HepG2 (cell line): ENCODE results near the gene RPS27L. TPM values are rescaled to one million over a fixed set of nuclear protein-coding genes. Genes with fewer than 3 reads are reported as not detected.
A peak's percentile ranks its signal among the peaks of the same experiment; 100 is the strongest.

Experiments used
- ATAC-seq: fragments of 200-7000 bp; cut with Tn5 transposase; 3 replicates; pipeline ENCODE4 v1.9.1; 2020; ENCODE audit warnings: mild to moderate bottlenecking, moderate library complexity
- BruUV-seq: library from RNA; stranded (reverse); fragments of 400-500 nt; replicated peaks from 2 replicates; lab custom pipeline; 2021; lab: Mats Ljungman, UMichigan
- CTCF ChIA-PET: fragments of 300-600 bp; formaldehyde crosslinking; extraction: SDS; loops from one replicate; lab custom pipeline; 2021; ENCODE audit warnings: low total read pairs, inconsistent platforms, low intra/inter-chr PET ratio; lab: Yijun Ruan, JAX
- POLR2A ChIA-PET: fragments of 350-600 bp; sonication (Branson Sonifier 250); formaldehyde crosslinking; loops from one replicate; lab custom pipeline; 2020; ENCODE audit warnings: antibody characterized with exemption, inconsistent platforms; lab: Yijun Ruan, JAX
- DNase-seq: peaks from one replicate; pipeline ENCODE4 v3.0.0-alpha.2; 2015; ENCODE audit warnings: low spot score
- FAIRE-seq: peaks from 3 replicates; lab custom pipeline; 2011; peaks lifted over from hg19 to GRCh38; lab: Jason Lieb, UNC
- H2AFZ ChIP-seq: one replicate; pipeline ENCODE4 v1.6.1; 2011; ENCODE audit warnings: low read length, inconsistent platforms
- H3K27ac ChIP-seq: fragments of 300-600 bp; 3 replicates; pipeline ENCODE4 v1.8.0; 2011; ENCODE audit warnings: mixed run types, mild to moderate bottlenecking, mixed read lengths, low read length, inconsistent platforms; ENCODE audit not compliant: insufficient read depth; ENCODE audit errors: extremely low read length
- H3K27me3 ChIP-seq, 2 experiments: fragments of 200-600 bp in 1 of 2; 2 replicates in 1 of 2; 3 replicates in 1 of 2; pipeline versions ENCODE4 v1.6.0 to v1.8.0; 2011; ENCODE audit warnings: low read length in 2 of 2, mild to moderate bottlenecking in 2 of 2, moderate library complexity in 2 of 2, inconsistent platforms in 1 of 2; ENCODE audit not compliant: insufficient read depth in 2 of 2, control insufficient read depth in 1 of 2
- H3K36me3 ChIP-seq, 2 experiments: fragments of 200-600 bp in 1 of 2; replicated peaks in 1 of 2; 2 replicates in 1 of 2; 3 replicates in 1 of 2; pipeline versions ENCODE4 v1.5.1 to v1.8.0; 2011; ENCODE audit warnings: low read length in 2 of 2, inconsistent platforms in 1 of 2; ENCODE audit not compliant: insufficient read depth in 2 of 2, control insufficient read depth in 1 of 2
- H3K4me1 ChIP-seq: 2 replicates; pipeline ENCODE4 v1.5.1; 2012; ENCODE audit warnings: low read length, inconsistent platforms; ENCODE audit not compliant: insufficient read depth
- H3K4me2 ChIP-seq: 2 replicates; pipeline ENCODE4 v1.6.0; 2011; ENCODE audit warnings: low read depth, low read length, inconsistent platforms
- H3K4me3 ChIP-seq, 3 experiments: fragments of 200-600 bp in 1 of 3; sonication (generic), shearing (Covaris generic) in 1 of 3; replicated peaks in 1 of 3; 2 replicates each; pipeline ENCODE4 v1.5.1; 2011 to 2016; ENCODE audit warnings: low read length in 3 of 3, inconsistent platforms in 2 of 3, low read depth in 2 of 3, mild to moderate bottlenecking in 2 of 3, control low read depth in 1 of 3, mixed read lengths in 1 of 3; ENCODE audit not compliant: insufficient read depth in 1 of 3
- H3K79me2 ChIP-seq: one replicate; pipeline ENCODE4 v1.6.1; 2011; ENCODE audit warnings: low read length, inconsistent platforms; ENCODE audit not compliant: insufficient read depth
- H3K9ac ChIP-seq: 2 replicates; pipeline ENCODE4 v1.6.0; 2011; ENCODE audit warnings: mild to moderate bottlenecking, low read depth, low read length, inconsistent platforms; ENCODE audit not compliant: insufficient read depth
- H3K9me3 ChIP-seq: 2 replicates; pipeline ENCODE4 v1.5.1; 2012; ENCODE audit warnings: mild to moderate bottlenecking, low read length
- H4K20me1 ChIP-seq: 2 replicates; pipeline ENCODE4 v1.6.0; 2011; ENCODE audit warnings: inconsistent platforms, mild to moderate bottlenecking, low read length, moderate library complexity; ENCODE audit not compliant: insufficient read depth
- AGO2 ChIP-seq: fragments of 200-400 bp; formaldehyde crosslinking; optimal IDR thresholded peaks from 2 replicates; pipeline ENCODE3; 2017; ENCODE audit warnings: mild to moderate bottlenecking, low read depth, low read length, moderate library complexity
- ASH2L ChIP-seq: fragments of 300-600, 200-600 bp; sonication (generic); IDR thresholded peaks from 2 replicates; pipeline ENCODE4 v1.7.0; 2017; ENCODE audit warnings: low read depth, mild to moderate bottlenecking, moderate library complexity, mixed read lengths, low read length; ENCODE audit not compliant: insufficient read length
- GTF3A ChIP-seq: sonication (generic); formaldehyde crosslinking; conservative IDR thresholded peaks from 2 replicates; pipeline ENCODE4 v1.4.0; 2020; ENCODE audit warnings: mild to moderate bottlenecking, missing genetic modification reagents
- RBM22 ChIP-seq: fragments of 200-400 bp; formaldehyde crosslinking; optimal IDR thresholded peaks from 2 replicates; pipeline ENCODE3; 2017; ENCODE audit warnings: mild to moderate bottlenecking, low read length, moderate library complexity
- TAF1 ChIP-seq: sonication (generic); formaldehyde crosslinking; IDR thresholded peaks from 2 replicates; pipeline ENCODE4 v1.4.0; 2020; ENCODE audit warnings: missing genetic modification reagents
- ZBTB37 ChIP-seq: sonication (generic); formaldehyde crosslinking; IDR thresholded peaks from 2 replicates; pipeline ENCODE4 v1.4.0; 2020; ENCODE audit warnings: mild to moderate bottlenecking, missing genetic modification reagents
- ZNF142 ChIP-seq: sonication (generic); formaldehyde crosslinking; IDR thresholded peaks from 2 replicates; pipeline ENCODE4 v1.4.0; 2020; ENCODE audit warnings: missing genetic modification reagents
- ZNF160 ChIP-seq: sonication (generic); formaldehyde crosslinking; IDR thresholded peaks from 2 replicates; pipeline ENCODE4 v1.8.0; 2022; ENCODE audit warnings: mild to moderate bottlenecking, inconsistent platforms, missing genetic modification reagents
- ZNF33A ChIP-seq: sonication (generic); formaldehyde crosslinking; IDR thresholded peaks from 2 replicates; pipeline ENCODE4 v1.5.1; 2020; ENCODE audit warnings: missing genetic modification reagents, mild to moderate bottlenecking, moderate library complexity, borderline replicate concordance
- ZNF383 ChIP-seq: sonication (generic); formaldehyde crosslinking; IDR thresholded peaks from 2 replicates; pipeline ENCODE4 v1.4.0; 2020; ENCODE audit warnings: missing genetic modification reagents, mild to moderate bottlenecking, borderline replicate concordance
- ZNF724P ChIP-seq: sonication (generic); formaldehyde crosslinking; IDR thresholded peaks from 2 replicates; pipeline ENCODE4 v1.8.0; 2022; ENCODE audit warnings: missing genetic modification reagents, borderline replicate concordance
- ZNF776 ChIP-seq: sonication (generic); formaldehyde crosslinking; IDR thresholded peaks from 2 replicates; pipeline ENCODE4 v1.4.0; 2020; ENCODE audit warnings: mild to moderate bottlenecking, missing genetic modification reagents
- ZSCAN21 ChIP-seq: sonication (generic); formaldehyde crosslinking; IDR thresholded peaks from 2 replicates; pipeline ENCODE4 v1.8.0; 2022; ENCODE audit warnings: mild to moderate bottlenecking, missing genetic modification reagents, moderate library complexity, borderline replicate concordance
- WGBS: methylation state at CpG from one replicate; pipeline ENCODE4 v1.1.6; 2017; ENCODE audit warnings: low lambda C conversion rate; 5-methylcytosine and 5-hydroxymethylcytosine counted together
- in situ Hi-C: cut with HindIII; loops from 2 replicates; pipeline ENCODE4 v1.10.0; 2017; ENCODE audit warnings: low pct_unique_long_range_greater_than_20kb; ENCODE audit not compliant: extremely low pct_ligation_motif_present
- intact Hi-C: fragments of 100-400 bp; cut with micrococcal nuclease; formaldehyde crosslinking; loops from one replicate; pipeline ENCODE4 v1.10.0; 2022; ENCODE audit not compliant: unreplicated experiment
- polyA plus RNA-seq, 8 experiments: library from polyadenylated mRNA; depleted of rRNA in 3 of 8; stranded (reverse) in 7 of 8; unstranded in 1 of 8; fragments of >200 nt; fragmentation: Illumina TruSeq in 4 of 8; extraction: Trizol in 4 of 8; gene quantifications; 2 replicates each; pipeline versions ENCODE4 v1.2.1 to v1.2.3, GENCODE V29; 2011 to 2016; ENCODE audit warnings: low read depth in 4 of 8, missing spikeins in 1 of 8, mixed read lengths in 1 of 8; ENCODE audit not compliant: insufficient read depth in 1 of 8
- total RNA-seq, 5 experiments: library from RNA; depleted of rRNA; stranded (reverse); fragments of >200 nt; fragmentation: Illumina TruSeq; extraction: Trizol; gene quantifications; 2 replicates each; pipeline ENCODE4 v1.2.3, GENCODE V29; 2016; ENCODE audit warnings: low read depth in 1 of 5
- TF ChIP-seq, protein P1 (sequence below): sonication (generic); IDR thresholded peaks from 2 replicates; pipeline ENCODE4 v1.6.1; 2016; ENCODE audit warnings: low read depth, borderline replicate concordance
- TF ChIP-seq, protein P2 (sequence below): sonication (generic); formaldehyde crosslinking; IDR thresholded peaks from 2 replicates; pipeline ENCODE4 v1.8.1; 2023; ENCODE audit warnings: missing genetic modification reagents, mild to moderate bottlenecking, borderline replicate concordance

RPS27L gene
- total and polyA plus RNA-seq, 2 of the 13 experiments (the other 11 are each of a cell fraction or from before 2014, with no cell fraction given), result 231 to 433 TPM

DNA sequence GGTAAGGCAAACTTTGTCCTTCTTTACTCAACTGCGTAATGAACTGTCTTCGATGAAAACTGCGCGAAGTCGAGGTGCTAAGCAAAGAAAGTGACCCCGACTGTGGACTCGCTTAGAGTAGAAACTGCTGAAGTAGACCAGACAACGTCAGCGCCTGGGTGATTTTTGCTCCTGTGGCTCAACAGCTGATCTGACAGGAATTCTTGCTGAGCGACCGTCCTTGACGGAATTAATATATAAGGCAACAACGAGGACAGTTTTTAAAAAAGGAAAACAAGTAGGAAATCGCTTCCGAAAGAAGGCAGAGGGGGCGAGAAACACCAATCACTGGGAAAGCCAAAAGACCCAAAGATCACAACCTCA lies 541 bp downstream of the RPS27L start:
- no peaks in the 10 kb centered on the region; a peak in 1 of 5 replicates for H3K27me3 ChIP-seq
- peak overlapping the region; percentile 78 to 96 (median 96) for H3K4me3 ChIP-seq
- DNase-seq (peak; percentile 25), FAIRE-seq (no peak), ATAC-seq (peak; percentile 29)
- peaks cover 26% of the 10 kb centered on the region for H3K79me2 ChIP-seq
- no peaks in the 10 kb centered on the region; the same call in 1 of the 2 replicates for H4K20me1 ChIP-seq
- peaks cover 24% of the 10 kb centered on the region for H3K4me1 ChIP-seq
- BruUV-seq, result TSS peak; percentile 72
- under 1% methylated on average over 16 of the region's 16 CpGs for WGBS
- POLR2A ChIA-PET, result interaction anchor here (0.6 to 2.3 kb wide), 24 partner anchors 9 to 939 kb away, joined by 3 to 26 read pairs (median 5); partner anchors contain the start of genes RAB8B and SNX1
- CTCF ChIA-PET, result no interaction called here
- no peaks in the 10 kb centered on the region for H3K9me3 ChIP-seq
- intact Hi-C loops, result loop anchor here (1.0 to 10.0 kb wide), 6 partner anchors 34 to 372 kb away; partner anchors contain the start of gene APH1B
- H3K36me3 ChIP-seq, result peaks cover under 1 to 23% of the 10 kb centered on the region in 2 experiments; a peak in 4 of 5 replicates
- peak overlapping the region; percentile 89 for H3K27ac ChIP-seq
- peak overlapping the region; percentile 94 for H3K9ac ChIP-seq
- no peak overlapping the region for H2AFZ ChIP-seq
- H3K4me2 ChIP-seq, result peak overlapping the region; percentile 70
- in situ Hi-C loops, result loop anchor here (25.0 kb wide), 1 partner anchor 256 kb away; no protein-coding TSS in a partner anchor
- TF ChIP-seq GTF3A (CRISPR knock-in tag) (peak; percentile 9; the same call in 1 of the 2 replicates), ZNF160 (CRISPR knock-in tag) (no peak), ZSCAN21 (no peak), ASH2L (peak; percentile 18), ZNF383 (CRISPR knock-in tag) (no peak), TAF1 (no peak), AGO2 (no peak), ZNF33A (CRISPR knock-in tag) (no peak), ZNF724P (no peak), RBM22 (no peak), ZBTB37 (no peak), ZNF142 (CRISPR knock-in tag) (no peak), ZNF776 (CRISPR knock-in tag) (no peak)
- TF ChIP-seq, protein P1, sequence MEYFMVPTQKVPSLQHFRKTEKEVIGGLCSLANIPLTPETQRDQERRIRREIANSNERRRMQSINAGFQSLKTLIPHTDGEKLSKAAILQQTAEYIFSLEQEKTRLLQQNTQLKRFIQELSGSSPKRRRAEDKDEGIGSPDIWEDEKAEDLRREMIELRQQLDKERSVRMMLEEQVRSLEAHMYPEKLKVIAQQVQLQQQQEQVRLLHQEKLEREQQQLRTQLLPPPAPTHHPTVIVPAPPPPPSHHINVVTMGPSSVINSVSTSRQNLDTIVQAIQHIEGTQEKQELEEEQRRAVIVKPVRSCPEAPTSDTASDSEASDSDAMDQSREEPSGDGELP, result peak; percentile 90
- TF ChIP-seq, protein P2, sequence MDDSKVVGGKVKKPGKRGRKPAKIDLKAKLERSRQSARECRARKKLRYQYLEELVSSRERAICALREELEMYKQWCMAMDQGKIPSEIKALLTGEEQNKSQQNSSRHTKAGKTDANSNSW (CRISPR knock-in tag), result no peak
